Measurements from ENCODE around the gene IGSF6. TPM values are rescaled to one million over a fixed set of nuclear protein-coding genes. Genes with fewer than 3 reads are reported as not detected.

IGSF6 gene
- total RNA-seq, 1 experiment from 2014 or later = not detected

- Histone ChIP-seq H3K4ac (ENCODE audit: low read depth, low read length) (no peak overlapping the region), H2BK20ac (ENCODE audit: low read depth, low read length, poor library complexity, severe bottlenecking) (no peak overlapping the region), H4K8ac (replicated peaks; ENCODE audit: insufficient read length, low read depth, low read length) (no peak overlapping the region), H3K56ac (ENCODE audit: insufficient read length, low read depth, low read length) (no peak overlapping the region), H3K27me3 (ENCODE audit: insufficient read depth, low read length) (no peaks in the 10 kb centered on the region), H3K9ac (ENCODE audit: extremely low read depth, insufficient read length, low read length) (no peak overlapping the region), H2AFZ (ENCODE audit: low read length) (no peak overlapping the region), H3K9me3 (ENCODE audit: control insufficient read depth, low read depth, low read length) (no peaks in the 10 kb centered on the region), H2BK12ac (ENCODE audit: insufficient read length, low read depth, low read length) (no peak overlapping the region), H2BK15ac (ENCODE audit: low read depth, low read length) (no peak overlapping the region), H3K23ac (ENCODE audit: insufficient read length, low read depth, low read length) (no peak overlapping the region), H3T11ph (ENCODE audit: low read length) (no peak overlapping the region), H3K4me1 (ENCODE audit: insufficient read depth, low read length) (no peaks in the 10 kb centered on the region), H3K18ac (ENCODE audit: insufficient read length, low read depth, low read length) (no peak overlapping the region), H3K23me2 (ENCODE audit: insufficient read length, low read depth, low read length, poor library complexity, severe bottlenecking) (no peaks in the 10 kb centered on the region), H2BK120ac (ENCODE audit: low read depth, low read length, poor library complexity, severe bottlenecking) (no peak overlapping the region), H3K4me2 (ENCODE audit: insufficient read depth, insufficient read length, low read length) (no peak overlapping the region), H4K20me1 (ENCODE audit: control insufficient read depth, insufficient read depth, insufficient read length) (no peaks in the 10 kb centered on the region), H3K79me2 (ENCODE audit: insufficient read depth, low read length) (peaks cover 1% of the 10 kb centered on the region; the same call in 1 of the 2 replicates), H4K5ac (ENCODE audit: insufficient read length, low read depth, low read length) (no peak overlapping the region), H2AK5ac (ENCODE audit: insufficient read length, low read length) (no peak overlapping the region), H3K79me1 (ENCODE audit: insufficient read depth, low read depth, low read length, poor library complexity, severe bottlenecking) (no peaks in the 10 kb centered on the region), H4K91ac (ENCODE audit: insufficient read length, low read depth, low read length) (no peak overlapping the region), H2BK5ac (ENCODE audit: insufficient read length, low read length) (no peak overlapping the region), H3K14ac (ENCODE audit: insufficient read depth, low read length) (no peak overlapping the region), H3K27ac (ENCODE audit: insufficient read length, low read depth, low read length) (no peak overlapping the region)
- no CpG with 5 or more reads among the region's 18 CpGs for WGBS (ENCODE audit: extremely low coverage, insufficient read length, low lambda C conversion rate)
- H3K9me3 Mint-ChIP-seq = no peaks in the 10 kb centered on the region
- 0 out of 7 replicates have a peak overlapping the region, but pooled peaks of 1 of the 3 experiments have one; percentile 0 for H3K27ac Mint-ChIP-seq
- DNase-seq = no peak
- no peak overlapping the region for H3K4me3 Mint-ChIP-seq
- no peaks in the 10 kb centered on the region; a peak in 1 of 7 replicates for H3K36me3 Mint-ChIP-seq (ENCODE audit: insufficient read depth in 1 of 3, low read depth in 3 of 3)
- H3K4me1 Mint-ChIP-seq = no peaks in the 10 kb centered on the region
- H3K27me3 Mint-ChIP-seq (ENCODE audit: low read depth) = no peaks in the 10 kb centered on the region
- TF ChIP-seq CTCF (conservative IDR thresholded peaks at IDR 0.05) = no peak
Observed at GRCh38 chr16:21646721-21647561, 5.5 kb downstream of the IGSF6 start.
